SK-N-SH (cell line): ENCODE measurements around the gene ADGB. TPM values are rescaled to one million over a fixed set of nuclear protein-coding genes. Genes with fewer than 3 reads are reported as not detected.

ENCODE experiments used
- CTCF ChIA-PET: fragments of 300-600, 350-600 bp; formaldehyde crosslinking; extraction: SDS; loops from one replicate; lab custom pipeline; 2021; lab: Yijun Ruan, JAX
- POLR2A ChIA-PET: fragments of 350-600 bp; sonication (Branson Sonifier 250); formaldehyde crosslinking; extraction: SDS; loops from one replicate; lab custom pipeline; 2020; ENCODE audit warnings: antibody characterized with exemption, inconsistent platforms; lab: Yijun Ruan, JAX
- DNase-seq: peaks from one replicate; pipeline ENCODE4 v3.0.0; 2012
- H2AFZ ChIP-seq: fragments of 200-600 bp; sonication (generic); 2 replicates; pipeline ENCODE4 v1.8.1; 2016; ENCODE audit warnings: antibody characterized with exemption, mild to moderate bottlenecking, low read depth
- H3F3A ChIP-seq: fragments of 200-600 bp; sonication (generic); replicated peaks from 2 replicates; pipeline ENCODE3; 2016; ENCODE audit warnings: antibody characterized with exemption, mild to moderate bottlenecking; ENCODE audit not compliant: insufficient read depth
- H3K27ac ChIP-seq, 2 experiments: fragments of 200-500 bp in 1 of 2; fragments of 200-600 bp in 1 of 2; sonication (Bioruptor generic) in 1 of 2; sonication (generic), shearing (Covaris generic) in 1 of 2; 2 replicates each; pipeline versions ENCODE4 v1.5.1 to v1.6.1; 2014 to 2016; ENCODE audit warnings: low read depth in 2 of 2, inconsistent platforms in 1 of 2, low read length in 1 of 2, mild to moderate bottlenecking in 1 of 2, mixed read lengths in 1 of 2
- H3K27me3 ChIP-seq: fragments of 200-600 bp; sonication (generic), shearing (Covaris generic); 2 replicates; pipeline ENCODE4 v1.6.1; 2016; ENCODE audit warnings: mixed run types; ENCODE audit not compliant: insufficient read depth
- H3K36me3 ChIP-seq, 2 experiments: fragments of 200-500 bp in 1 of 2; fragments of 200-600 bp in 1 of 2; sonication (Bioruptor generic) in 1 of 2; sonication (generic) in 1 of 2; replicated peaks in 1 of 2; 2 replicates each; pipeline versions ENCODE3 to v1.5.1; 2014 to 2016; ENCODE audit warnings: low read length in 1 of 2, mild to moderate bottlenecking in 1 of 2; ENCODE audit not compliant: insufficient read depth in 2 of 2, control insufficient read depth in 1 of 2
- H3K4me1 ChIP-seq, 2 experiments: fragments of 200-500 bp in 1 of 2; fragments of 200-600 bp in 1 of 2; sonication (Bioruptor generic) in 1 of 2; sonication (generic), shearing (Covaris generic) in 1 of 2; 2 replicates each; pipeline versions ENCODE4 v1.5.1 to v1.6.1; 2014 to 2016; ENCODE audit warnings: low read depth in 1 of 2, low read length in 1 of 2, mixed run types in 1 of 2; ENCODE audit not compliant: insufficient read depth in 2 of 2, control insufficient read depth in 1 of 2
- H3K4me2 ChIP-seq: fragments of 200-600 bp; sonication (generic), shearing (Covaris generic); 2 replicates; pipeline ENCODE4 v1.6.1; 2017; ENCODE audit warnings: mixed run types
- H3K4me3 ChIP-seq, 2 experiments: fragments of 200-500 bp in 1 of 2; fragments of 200-600 bp in 1 of 2; sonication (Bioruptor generic) in 1 of 2; sonication (generic), shearing (Covaris generic) in 1 of 2; 2 replicates each; pipeline versions ENCODE4 v1.5.1 to v1.8.1; 2014 to 2016; ENCODE audit warnings: low read depth in 2 of 2, inconsistent platforms in 1 of 2, low read length in 1 of 2, mild to moderate bottlenecking in 1 of 2, mixed read lengths in 1 of 2, moderate library complexity in 1 of 2
- H3K79me2 ChIP-seq: fragments of 200-600 bp; sonication (generic); 2 replicates; pipeline ENCODE4 v1.8.1; 2017; ENCODE audit warnings: mild to moderate bottlenecking; ENCODE audit not compliant: insufficient read depth
- H3K9ac ChIP-seq: fragments of 200-600 bp; sonication (generic); 2 replicates; pipeline ENCODE4 v1.6.1; 2017; ENCODE audit warnings: mixed run types
- H3K9me2 ChIP-seq: fragments of 200-600 bp; sonication (generic); 2 replicates; pipeline ENCODE4 v1.6.1; 2017; ENCODE audit warnings: mixed run types
- H3K9me3 ChIP-seq: fragments of 200-600 bp; sonication (generic); 2 replicates; pipeline ENCODE4 v1.6.1; 2017; ENCODE audit warnings: mixed run types, mild to moderate bottlenecking, moderate library complexity
- H4K20me1 ChIP-seq: fragments of 200-600 bp; sonication (generic); 2 replicates; pipeline ENCODE4 v1.6.1; 2017; ENCODE audit warnings: mild to moderate bottlenecking, mixed run types; ENCODE audit not compliant: insufficient read depth
- CTCF ChIP-seq: fragments of 200-600 bp; sonication (generic); IDR thresholded peaks from 2 replicates; pipeline ENCODE4 v1.6.1; 2017; ENCODE audit warnings: antibody characterized with exemption, mild to moderate bottlenecking, moderate library complexity
- ELF1 ChIP-seq: IDR thresholded peaks from 2 replicates; pipeline ENCODE4 v1.4.0; 2012
- EP300 ChIP-seq, 2 experiments: IDR thresholded peaks; 2 replicates each; pipeline versions ENCODE4 v1.4.0 to v1.6.1; 2012; ENCODE audit warnings: borderline replicate concordance in 1 of 2, low read depth in 1 of 2, low read length in 1 of 2
- EZH2phosphoT487 ChIP-seq: fragments of 200-600 bp; sonication (generic); IDR thresholded peaks from 2 replicates; pipeline ENCODE4 v1.6.1; 2017; ENCODE audit warnings: low read depth, mixed run types, mild to moderate bottlenecking, antibody characterized with exemption, moderate library complexity, borderline replicate concordance
- FOXM1 ChIP-seq: IDR thresholded peaks from 2 replicates; pipeline ENCODE4 v1.4.0; 2012; ENCODE audit warnings: low read depth, mild to moderate bottlenecking
- GATA2 ChIP-seq: sonication (generic); formaldehyde crosslinking; IDR thresholded peaks from 2 replicates; pipeline ENCODE4 v1.5.0; 2020; ENCODE audit warnings: mild to moderate bottlenecking, missing genetic modification reagents
- JUND ChIP-seq: IDR thresholded peaks from 2 replicates; pipeline ENCODE4 v1.4.0; 2012
- NFIC ChIP-seq: IDR thresholded peaks from 2 replicates; pipeline ENCODE4 v1.4.0; 2012; ENCODE audit warnings: borderline replicate concordance
- POLR2AphosphoS5 ChIP-seq: IDR thresholded peaks from 2 replicates; pipeline ENCODE4 v1.6.1; 2012; ENCODE audit warnings: low read depth, low read length
- RFX5 ChIP-seq: IDR thresholded peaks from 2 replicates; pipeline ENCODE4 v1.6.1; 2012; ENCODE audit warnings: mild to moderate bottlenecking, improper control_type of control experiment, low read length
- SIN3A ChIP-seq: IDR thresholded peaks from 2 replicates; pipeline ENCODE4 v1.6.1; 2012; ENCODE audit warnings: low read depth, mild to moderate bottlenecking, low read length, moderate library complexity, borderline replicate concordance
- TEAD4 ChIP-seq: IDR thresholded peaks from 2 replicates; pipeline ENCODE4 v1.4.0; 2012; ENCODE audit warnings: mild to moderate bottlenecking, borderline replicate concordance; ENCODE audit not compliant: insufficient read depth
- USF2 ChIP-seq: fragments of 150-350 bp; IDR thresholded peaks from 2 replicates; pipeline ENCODE4 v1.6.1; 2017; ENCODE audit warnings: antibody characterized with exemption, low read length, low read depth, borderline replicate concordance
- YY1 ChIP-seq: IDR thresholded peaks from 2 replicates; pipeline ENCODE4 v1.4.0; 2012; ENCODE audit warnings: low read depth, mild to moderate bottlenecking
- polyA plus RNA-seq, 3 experiments: library from polyadenylated mRNA; depleted of rRNA; stranded (reverse); fragments of >200 nt; gene quantifications; 2 replicates each; pipeline ENCODE4 v1.2.3, GENCODE V29; 2012
- TF ChIP-seq, protein P1 (sequence below): IDR thresholded peaks from 2 replicates; pipeline ENCODE4 v1.4.0; 2012; ENCODE audit warnings: low read depth
- TF ChIP-seq, protein P2 (sequence below): IDR thresholded peaks from 2 replicates; pipeline ENCODE4 v1.4.0; 2012; ENCODE audit warnings: low read depth, borderline replicate concordance
- TF ChIP-seq, protein P3 (sequence below): fragments of 150-350 bp; IDR thresholded peaks from 2 replicates; pipeline ENCODE4 v1.6.1; 2016; ENCODE audit warnings: mild to moderate bottlenecking, low read depth, low read length
- TF ChIP-seq, protein P4 (sequence below): IDR thresholded peaks from 2 replicates; pipeline ENCODE4 v1.4.0; 2012; ENCODE audit warnings: low read depth, borderline replicate concordance
- TF ChIP-seq, protein P5 (sequence below): IDR thresholded peaks from 2 replicates; pipeline ENCODE4 v1.6.1; 2012; ENCODE audit warnings: mild to moderate bottlenecking, low read depth, low read length, moderate library complexity

ADGB gene
- polyA plus RNA-seq, 1 of the 3 experiments (the other 2 are of a cell fraction): not detected

GRCh38 chr6:146741609-146742008 lies 142.8 kb downstream of the ADGB start:
- H3K9me2 ChIP-seq: no peaks in the 10 kb centered on the region
- no peaks in the 10 kb centered on the region for H4K20me1 ChIP-seq
- no peak overlapping the region for H3K4me2 ChIP-seq
- H3K79me2 ChIP-seq: no peaks in the 10 kb centered on the region
- H2AFZ ChIP-seq: no peak overlapping the region
- H3K4me1 ChIP-seq: no peaks in the 10 kb centered on the region
- no peaks in the 10 kb centered on the region for H3K9me3 ChIP-seq
- no peak for DNase-seq
- H3K27ac ChIP-seq: no peak overlapping the region
- no peaks in the 10 kb centered on the region for H3K36me3 ChIP-seq
- H3K4me3 ChIP-seq: no peak overlapping the region
- no peaks in the 10 kb centered on the region for H3K27me3 ChIP-seq
- TF ChIP-seq SIN3A (no peak), JUND (no peak), GATA2 (CRISPR knock-in tag) (no peak), FOXM1 (no peak), USF2 (no peak), TEAD4 (no peak), CTCF (no peak), ELF1 (no peak), POLR2AphosphoS5 (no peak), NFIC (no peak), EP300 (IDR thresholded peaks at IDR 0.05; ENCODE audit: borderline replicate concordance in 1 of 2, low read depth in 1 of 2, low read length in 1 of 2) (no peak), RFX5 (no peak), YY1 (no peak), EZH2phosphoT487 (no peak)
- TF ChIP-seq, protein P1, sequence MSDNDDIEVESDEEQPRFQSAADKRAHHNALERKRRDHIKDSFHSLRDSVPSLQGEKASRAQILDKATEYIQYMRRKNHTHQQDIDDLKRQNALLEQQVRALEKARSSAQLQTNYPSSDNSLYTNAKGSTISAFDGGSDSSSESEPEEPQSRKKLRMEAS: no peak
- TF ChIP-seq, protein P2, sequence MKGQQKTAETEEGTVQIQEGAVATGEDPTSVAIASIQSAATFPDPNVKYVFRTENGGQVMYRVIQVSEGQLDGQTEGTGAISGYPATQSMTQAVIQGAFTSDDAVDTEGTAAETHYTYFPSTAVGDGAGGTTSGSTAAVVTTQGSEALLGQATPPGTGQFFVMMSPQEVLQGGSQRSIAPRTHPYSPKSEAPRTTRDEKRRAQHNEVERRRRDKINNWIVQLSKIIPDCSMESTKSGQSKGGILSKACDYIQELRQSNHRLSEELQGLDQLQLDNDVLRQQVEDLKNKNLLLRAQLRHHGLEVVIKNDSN: no peak
- TF ChIP-seq, protein P3, sequence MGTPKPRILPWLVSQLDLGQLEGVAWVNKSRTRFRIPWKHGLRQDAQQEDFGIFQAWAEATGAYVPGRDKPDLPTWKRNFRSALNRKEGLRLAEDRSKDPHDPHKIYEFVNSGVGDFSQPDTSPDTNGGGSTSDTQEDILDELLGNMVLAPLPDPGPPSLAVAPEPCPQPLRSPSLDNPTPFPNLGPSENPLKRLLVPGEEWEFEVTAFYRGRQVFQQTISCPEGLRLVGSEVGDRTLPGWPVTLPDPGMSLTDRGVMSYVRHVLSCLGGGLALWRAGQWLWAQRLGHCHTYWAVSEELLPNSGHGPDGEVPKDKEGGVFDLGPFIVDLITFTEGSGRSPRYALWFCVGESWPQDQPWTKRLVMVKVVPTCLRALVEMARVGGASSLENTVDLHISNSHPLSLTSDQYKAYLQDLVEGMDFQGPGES: no peak
- TF ChIP-seq, protein P4, sequence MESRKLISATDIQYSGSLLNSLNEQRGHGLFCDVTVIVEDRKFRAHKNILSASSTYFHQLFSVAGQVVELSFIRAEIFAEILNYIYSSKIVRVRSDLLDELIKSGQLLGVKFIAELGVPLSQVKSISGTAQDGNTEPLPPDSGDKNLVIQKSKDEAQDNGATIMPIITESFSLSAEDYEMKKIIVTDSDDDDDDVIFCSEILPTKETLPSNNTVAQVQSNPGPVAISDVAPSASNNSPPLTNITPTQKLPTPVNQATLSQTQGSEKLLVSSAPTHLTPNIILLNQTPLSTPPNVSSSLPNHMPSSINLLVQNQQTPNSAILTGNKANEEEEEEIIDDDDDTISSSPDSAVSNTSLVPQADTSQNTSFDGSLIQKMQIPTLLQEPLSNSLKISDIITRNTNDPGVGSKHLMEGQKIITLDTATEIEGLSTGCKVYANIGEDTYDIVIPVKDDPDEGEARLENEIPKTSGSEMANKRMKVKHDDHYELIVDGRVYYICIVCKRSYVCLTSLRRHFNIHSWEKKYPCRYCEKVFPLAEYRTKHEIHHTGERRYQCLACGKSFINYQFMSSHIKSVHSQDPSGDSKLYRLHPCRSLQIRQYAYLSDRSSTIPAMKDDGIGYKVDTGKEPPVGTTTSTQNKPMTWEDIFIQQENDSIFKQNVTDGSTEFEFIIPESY: no peak
- TF ChIP-seq, protein P5, sequence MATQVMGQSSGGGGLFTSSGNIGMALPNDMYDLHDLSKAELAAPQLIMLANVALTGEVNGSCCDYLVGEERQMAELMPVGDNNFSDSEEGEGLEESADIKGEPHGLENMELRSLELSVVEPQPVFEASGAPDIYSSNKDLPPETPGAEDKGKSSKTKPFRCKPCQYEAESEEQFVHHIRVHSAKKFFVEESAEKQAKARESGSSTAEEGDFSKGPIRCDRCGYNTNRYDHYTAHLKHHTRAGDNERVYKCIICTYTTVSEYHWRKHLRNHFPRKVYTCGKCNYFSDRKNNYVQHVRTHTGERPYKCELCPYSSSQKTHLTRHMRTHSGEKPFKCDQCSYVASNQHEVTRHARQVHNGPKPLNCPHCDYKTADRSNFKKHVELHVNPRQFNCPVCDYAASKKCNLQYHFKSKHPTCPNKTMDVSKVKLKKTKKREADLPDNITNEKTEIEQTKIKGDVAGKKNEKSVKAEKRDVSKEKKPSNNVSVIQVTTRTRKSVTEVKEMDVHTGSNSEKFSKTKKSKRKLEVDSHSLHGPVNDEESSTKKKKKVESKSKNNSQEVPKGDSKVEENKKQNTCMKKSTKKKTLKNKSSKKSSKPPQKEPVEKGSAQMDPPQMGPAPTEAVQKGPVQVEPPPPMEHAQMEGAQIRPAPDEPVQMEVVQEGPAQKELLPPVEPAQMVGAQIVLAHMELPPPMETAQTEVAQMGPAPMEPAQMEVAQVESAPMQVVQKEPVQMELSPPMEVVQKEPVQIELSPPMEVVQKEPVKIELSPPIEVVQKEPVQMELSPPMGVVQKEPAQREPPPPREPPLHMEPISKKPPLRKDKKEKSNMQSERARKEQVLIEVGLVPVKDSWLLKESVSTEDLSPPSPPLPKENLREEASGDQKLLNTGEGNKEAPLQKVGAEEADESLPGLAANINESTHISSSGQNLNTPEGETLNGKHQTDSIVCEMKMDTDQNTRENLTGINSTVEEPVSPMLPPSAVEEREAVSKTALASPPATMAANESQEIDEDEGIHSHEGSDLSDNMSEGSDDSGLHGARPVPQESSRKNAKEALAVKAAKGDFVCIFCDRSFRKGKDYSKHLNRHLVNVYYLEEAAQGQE: no peak
- H3K9ac ChIP-seq: no peak overlapping the region
- H3F3A ChIP-seq: no peaks in the 10 kb centered on the region
- ChIA-PET CTCF (interaction anchor here (0.9 kb wide), 1 partner anchor 9 kb away, joined by 3 read pairs; no protein-coding TSS in a partner anchor), POLR2A (no interaction called here)
